KMS-11 (cell line): ENCODE results near the gene SHROOM1.

Experiments used
- H2AFZ ChIP-seq: fragments of 200-600 bp; sonication (generic); 2 replicates; pipeline ENCODE4 v1.6.1; 2016; ENCODE audit warnings: antibody characterized with exemption, mixed run types, low read depth
- H3K27ac ChIP-seq: fragments of 200-600 bp; sonication (generic); 2 replicates; pipeline ENCODE4 v1.6.1; 2016; ENCODE audit warnings: mild to moderate bottlenecking, mixed run types
- H3K27me3 ChIP-seq: fragments of 200-600 bp; sonication (generic); 2 replicates; pipeline ENCODE4 v1.6.1; 2017; ENCODE audit warnings: mild to moderate bottlenecking, low read depth, mixed run types, moderate library complexity; ENCODE audit not compliant: insufficient read depth
- H3K36me3 ChIP-seq: fragments of 200-600 bp; sonication (generic); 2 replicates; pipeline ENCODE4 v1.6.1; 2017; ENCODE audit warnings: mild to moderate bottlenecking, mixed run types; ENCODE audit not compliant: insufficient read depth
- H3K4me1 ChIP-seq: fragments of 200-600 bp; sonication (generic); 2 replicates; pipeline ENCODE4 v1.6.1; 2016; ENCODE audit warnings: mild to moderate bottlenecking, low read depth, mixed run types; ENCODE audit not compliant: poor library complexity, severe bottlenecking
- H3K4me2 ChIP-seq: fragments of 200-600 bp; sonication (generic); 2 replicates; pipeline ENCODE4 v1.7.0; 2016; ENCODE audit warnings: mild to moderate bottlenecking, mixed run types
- H3K4me3 ChIP-seq: fragments of 200-600 bp; sonication (generic); IDR thresholded peaks from 2 replicates; pipeline ENCODE4 v1.6.1; 2017; ENCODE audit warnings: low read depth, low read length, mixed read lengths; ENCODE audit not compliant: insufficient read depth
- H3K79me2 ChIP-seq: fragments of 200-600 bp; sonication (generic); 2 replicates; pipeline ENCODE4 v1.6.1; 2016; ENCODE audit warnings: low read depth, mixed run types; ENCODE audit not compliant: insufficient read depth
- H3K9ac ChIP-seq: fragments of 200-600 bp; sonication (generic); 2 replicates; pipeline ENCODE4 v1.6.1; 2016; ENCODE audit warnings: mild to moderate bottlenecking, mixed run types
- H4K20me1 ChIP-seq: fragments of 200-600 bp; sonication (generic); 2 replicates; pipeline ENCODE4 v1.6.1; 2016; ENCODE audit warnings: mild to moderate bottlenecking, mixed run types; ENCODE audit not compliant: insufficient read depth
- CTCF ChIP-seq: fragments of 200-600 bp; sonication (generic); conservative IDR thresholded peaks from 2 replicates; pipeline ENCODE4 v1.6.1; 2017; ENCODE audit warnings: low read depth, mild to moderate bottlenecking, antibody characterized with exemption, low read length, moderate library complexity, mixed read lengths

Gene SHROOM1

GRCh38 chr5:132826424-132827082 is 3.9 kb downstream of the SHROOM1 start:
- Histone ChIP-seq H3K36me3 (no peaks in the 10 kb centered on the region), H3K27me3 (no peaks in the 10 kb centered on the region), H3K4me2 (no peak overlapping the region), H2AFZ (no peak overlapping the region), H3K9ac (no peak overlapping the region), H3K79me2 (no peaks in the 10 kb centered on the region), H3K27ac (no peak overlapping the region), H3K4me3 (no peak overlapping the region), H4K20me1 (no peaks in the 10 kb centered on the region), H3K4me1 (peaks cover 8% of the 10 kb centered on the region)
- TF ChIP-seq CTCF = no peak

- H3K79me2 ChIP-seq = no peaks in the 10 kb centered on the region
- no peak overlapping the region for H3K4me3 ChIP-seq
- no peak overlapping the region for H2AFZ ChIP-seq
- H3K9ac ChIP-seq = no peak overlapping the region
- no peaks in the 10 kb centered on the region for H3K27me3 ChIP-seq
- no peaks in the 10 kb centered on the region for H4K20me1 ChIP-seq
- no peak for TF ChIP-seq CTCF
- H3K4me2 ChIP-seq = no peak overlapping the region
- H3K27ac ChIP-seq = no peak overlapping the region
- no peaks in the 10 kb centered on the region for H3K36me3 ChIP-seq
- H3K4me1 ChIP-seq = peaks cover 7% of the 10 kb centered on the region
These were observed 4.5 kb downstream of the SHROOM1 start for GRCh38 chr5:132825834-132826391.

GRCh38 chr5:132825033-132825833 is 5.2 kb downstream of the SHROOM1 start:
- Histone ChIP-seq H3K4me3 (no peak overlapping the region), H3K4me2 (no peak overlapping the region), H2AFZ (no peak overlapping the region), H3K27ac (no peak overlapping the region), H3K36me3 (no peaks in the 10 kb centered on the region), H3K4me1 (peaks cover 5% of the 10 kb centered on the region), H4K20me1 (no peaks in the 10 kb centered on the region), H3K9ac (no peak overlapping the region), H3K79me2 (no peaks in the 10 kb centered on the region), H3K27me3 (no peaks in the 10 kb centered on the region)
- no peak for TF ChIP-seq CTCF

- H4K20me1 ChIP-seq = no peaks in the 10 kb centered on the region
- H2AFZ ChIP-seq = no peak overlapping the region
- H3K79me2 ChIP-seq = no peaks in the 10 kb centered on the region
- no peak overlapping the region for H3K4me3 ChIP-seq
- TF ChIP-seq CTCF = no peak
- no peaks in the 10 kb centered on the region for H3K36me3 ChIP-seq
- no peak overlapping the region for H3K9ac ChIP-seq
- H3K27ac ChIP-seq = no peak overlapping the region
- no peaks in the 10 kb centered on the region for H3K27me3 ChIP-seq
- no peak overlapping the region for H3K4me2 ChIP-seq
- peaks cover 4% of the 10 kb centered on the region for H3K4me1 ChIP-seq
These were observed 6.0 kb downstream of the SHROOM1 start for GRCh38 chr5:132824426-132824825.
